Fibroblast of mammary gland (primary cell): ENCODE results near the gene TDRD9.

Experiments
- DNase-seq: peaks from one replicate; pipeline ENCODE4 v3.0.0-alpha.2; 2010; ENCODE audit warnings: low read depth
- H3K4me3 ChIP-seq: 2 replicates; pipeline ENCODE4 v1.5.1; 2011; ENCODE audit warnings: low read depth, mild to moderate bottlenecking, low read length, moderate library complexity; ENCODE audit not compliant: control insufficient read depth
- CTCF ChIP-seq: conservative IDR thresholded peaks from 2 replicates; pipeline ENCODE4 v1.5.1; 2011; ENCODE audit warnings: low read depth, low read length, inconsistent platforms; ENCODE audit not compliant: control insufficient read depth, insufficient read depth

Gene TDRD9

GRCh38 chr14:104087505-104087904 is 159.2 kb downstream of the TDRD9 start:
- no peak for DNase-seq
- no peak for TF ChIP-seq CTCF
- no peak overlapping the region for H3K4me3 ChIP-seq

- DNase-seq: no peak
- no peak overlapping the region for H3K4me3 ChIP-seq
- TF ChIP-seq CTCF: no peak
These were observed 160.0 kb downstream of the TDRD9 start for GRCh38 chr14:104087981-104088850.

GRCh38 chr14:104090071-104090748 is 162.0 kb downstream of the TDRD9 start:
- no peak overlapping the region for H3K4me3 ChIP-seq
- TF ChIP-seq CTCF: no peak
- DNase-seq: peak; percentile 6

GRCh38 chr14:104091061-104091926 is 163.0 kb downstream of the TDRD9 start:
- H3K4me3 ChIP-seq: no peak overlapping the region
- DNase-seq: no peak
- TF ChIP-seq CTCF: no peak

- no peak for TF ChIP-seq CTCF
- no peak overlapping the region for H3K4me3 ChIP-seq
- DNase-seq: no peak
These were observed 163.9 kb downstream of the TDRD9 start for GRCh38 chr14:104091927-104092771.
